Heart left ventricle (tissue), 16 donors: ENCODE measurements around the gene MALSU1. TPM values are rescaled to one million over a fixed set of nuclear protein-coding genes. Genes with fewer than 3 reads are reported as not detected.
A peak's percentile ranks its signal among the peaks of the same experiment; 100 is the strongest.

Source experiments
- ATAC-seq, 4 donors: fragments of 200-7000 bp; cut with Tn5 transposase; one replicate each; pipeline ENCODE4 v1.9.1; 2020 to 2022; ENCODE audit warnings: moderate library complexity in 4 of 4, mild to moderate bottlenecking in 3 of 4, moderate number of reproducible peaks in 1 of 4
- DNase-seq, 5 donors: peaks; one replicate each; pipeline ENCODE4 v3.0.0-alpha.2; 2020
- H3K27ac ChIP-seq, 12 donors: fragments of 200-600 bp; sonication (generic) in 4 of 12; one replicate each; pipeline versions ENCODE4 v1.5.0 to v1.8.0; 2016 to 2022; ENCODE audit warnings: mild to moderate bottlenecking in 2 of 12
- H3K27me3 ChIP-seq, 9 donors: fragments of 200-600 bp; sonication (generic) in 2 of 9; one replicate each; pipeline versions ENCODE4 v1.5.1 to v1.8.0; 2016 to 2022; ENCODE audit warnings: mild to moderate bottlenecking in 3 of 9
- H3K36me3 ChIP-seq, 9 donors: fragments of 200-600 bp; sonication (generic) in 2 of 9; one replicate each; pipeline versions ENCODE4 v1.5.0 to v1.8.0; 2018 to 2022; ENCODE audit warnings: mild to moderate bottlenecking in 2 of 9
- H3K4me1 ChIP-seq, 12 donors: fragments of 200-600 bp; sonication (generic) in 4 of 12; one replicate each; pipeline versions ENCODE4 v1.5.0 to v1.8.0; 2016 to 2022; ENCODE audit warnings: mild to moderate bottlenecking in 3 of 12
- H3K4me3 ChIP-seq, 12 donors: fragments of 200-600 bp; sonication (generic) in 4 of 12; one replicate each; pipeline versions ENCODE4 v1.5.0 to v1.8.0; 2017 to 2022; ENCODE audit warnings: mild to moderate bottlenecking in 9 of 12, moderate library complexity in 4 of 12
- H3K9me3 ChIP-seq, 12 donors: fragments of 200-600 bp; sonication (generic) in 4 of 12; one replicate each; pipeline versions ENCODE4 v1.5.0 to v1.8.0; 2016 to 2022; ENCODE audit warnings: mild to moderate bottlenecking in 1 of 12
- CTCF ChIP-seq, 12 donors: fragments of 200-600 bp; sonication (generic) in 4 of 12; IDR thresholded peaks; one replicate each; pipeline versions ENCODE4 v1.5.0 to v1.8.0; 2018 to 2022; ENCODE audit warnings: antibody characterized with exemption in 12 of 12, mild to moderate bottlenecking in 5 of 12
- POLR2A ChIP-seq, 2 donors: fragments of 450-650 bp; IDR thresholded peaks; one replicate each; pipeline ENCODE4 v1.6.1; 2017; ENCODE audit warnings: antibody characterized with exemption in 2 of 2, mild to moderate bottlenecking in 2 of 2, moderate library complexity in 2 of 2
- WGBS, 4 donors: extraction: QIAGEN DNeasy Blood & Tissue Kit in 2 of 4; methylation state at CpG; one replicate each; pipeline versions ENCODE4 v1.1.5 to v1.1.7; 2013 to 2018; 5-methylcytosine and 5-hydroxymethylcytosine counted together
- intact Hi-C, 10 donors: fragments of 100-400 bp; cut with DNase I; formaldehyde crosslinking; loops; one replicate each; pipeline versions ENCODE4 v1.11.1 to v1.14.2; 2022
- polyA plus RNA-seq, 2 donors: library from polyadenylated mRNA; stranded (reverse); fragments of 200-250 nt; gene quantifications; one replicate each; pipeline ENCODE4 v1.2.3, GENCODE V29; 2013
- total RNA-seq, 9 donors: library from RNA; depleted of rRNA in 2 of 9; stranded (reverse); fragments of >200 nt in 2 of 9; fragmentation: NEBNext Ultra II Directional in 3 of 9; extraction: Animal tissue kit (Norgen Biotek cat#: 25700) in 3 of 9; gene quantifications; one replicate each; pipeline versions ENCODE4 v1.1.0 to v1.2.4, GENCODE V29; 2016 to 2023
- donor health status: ischemic (EF 13 %, LVEDD 7.1; RV severe dilation, severe dysfunction).
- donor health status: healthy with polysubstance abuse.
- donor health status: DM: no; HTN: yes; CAD: no.
- donor health status: DM: no; HTN: no; CAD: no.
- donor health status: ischemic (EF 25% LVEDD 6.9; RV normal size, moderate dysfunction).
- donor health status: ischemic (EF 25% LVEDD 5.7; RV mildly dilated, moderate dysfunction).
- donor health status: healthy.
- donor health status: DM: yes; HTN: yes; CAD: no.
- donor health status: ischemic (EF 35%, LVEDD 5.7; RV mildly dilated, moderate dysfunction).
- donor health status: nonischemic (EF 11% LVEDD 7.7; RV severe dilation, severe dysfunction).
- donor health status: DM: yes; HTN: yes; CAD: no.
- donor health status: PGD.
- donor health status: ischemic (EF 29% LVEDD 5.4; RV normal size, mild dysfunction).
- donor health status: nonischemic (EF 23%, LVEDD 6.1; RV moderate dilation, normal function).

MALSU1 gene
- total and polyA plus RNA-seq, 11 donors: 40.3 to 128 (median 104) TPM

GRCh38 chr7:23357190-23358093, 58.3 kb downstream of the MALSU1 start:
- Histone ChIP-seq H3K27me3 (peaks cover 0 to 9% (median 0%) of the 10 kb centered on the region in 9 donors), H3K4me1 (no peaks in the 10 kb centered on the region), H3K36me3 (no peaks in the 10 kb centered on the region), H3K27ac (no peak overlapping the region), H3K9me3 (no peaks in the 10 kb centered on the region), H3K4me3 (no peak overlapping the region)
- intact Hi-C loops: no loop called here
- ATAC-seq (no peak), DNase-seq (no peak)
- 31 to 38% (median 35%) methylated on average over 6 of the region's 6 CpGs for WGBS, 4 donors
- TF ChIP-seq CTCF (IDR thresholded peaks at IDR 0.05) (peak in 5 of 12 donors; percentile 7 to 32 (median 17)), POLR2A (IDR thresholded peaks at IDR 0.05) (no peak)

DNA sequence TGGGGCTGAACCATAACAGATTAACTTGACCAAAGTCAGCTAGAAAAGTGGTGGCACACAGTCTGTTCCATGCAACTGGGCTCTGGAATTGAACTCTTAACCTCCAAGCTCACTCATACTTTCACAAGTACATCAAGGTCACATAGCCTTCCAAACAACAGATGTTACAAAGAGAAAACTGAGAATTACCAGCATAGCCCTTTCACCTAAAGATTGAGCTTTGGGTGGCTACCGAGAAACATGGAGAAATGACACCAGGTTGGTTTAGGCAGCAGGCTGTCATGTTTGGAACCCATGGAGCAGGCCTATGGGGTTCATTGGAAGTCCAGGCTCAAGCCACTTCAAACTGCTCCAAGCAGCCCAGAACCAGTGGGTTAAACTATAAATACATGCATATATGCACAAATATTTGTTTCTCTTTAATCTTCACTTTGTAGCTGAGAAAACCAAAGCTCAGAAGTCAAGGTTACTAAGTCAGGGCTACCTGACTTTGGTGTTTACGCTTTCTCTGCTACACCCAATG, 59.1 kb downstream of the MALSU1 start:
- WGBS, 4 donors: 94 to 99% (median 97%) methylated on average over 2 of the region's 2 CpGs
- H3K9me3 ChIP-seq: no peaks in the 10 kb centered on the region
- intact Hi-C loops: no loop called here
- H3K27me3 ChIP-seq: peaks cover 0 to 9% (median 0%) of the 10 kb centered on the region in 9 donors
- DNase-seq: no peak
- H3K4me3 ChIP-seq: no peak overlapping the region
- H3K27ac ChIP-seq: no peak overlapping the region
- H3K36me3 ChIP-seq: no peaks in the 10 kb centered on the region
- no peak for ATAC-seq
- TF ChIP-seq CTCF (IDR thresholded peaks at IDR 0.05): no peak
- no peak for TF ChIP-seq POLR2A (IDR thresholded peaks at IDR 0.05)
- H3K4me1 ChIP-seq: no peaks in the 10 kb centered on the region

Other genes with a start within 250 kb of the MALSU1 start
- gene KLHL7, start 193.6 kb upstream of the MALSU1 start, total RNA-seq: 100 to 1,000 TPM in 8 of 9 donors, 10 to 100 TPM in 1; 63.4 to 159 (median 120) TPM
- 10 to 100 TPM; 48.0 to 60.7 TPM for gene KLHL7, start 193.6 kb upstream of the MALSU1 start, polyA plus RNA-seq
- 10 to 100 TPM; 12.7 to 24.7 (median 18.9) TPM for gene NUP42, start 117.3 kb upstream of the MALSU1 start, total RNA-seq
- gene NUP42, start 117.3 kb upstream of the MALSU1 start, polyA plus RNA-seq: 10 to 100 TPM; 19.4 to 26.1 TPM
- gene GPNMB, start 52.6 kb upstream of the MALSU1 start, total RNA-seq: 100 to 1,000 TPM; 191 to 561 (median 259) TPM
- 100 to 1,000 TPM in 1 of 2 donors, 10 to 100 TPM in 1; 97.5 to 189 TPM for gene GPNMB, start 52.6 kb upstream of the MALSU1 start, polyA plus RNA-seq
- gene IGF2BP3, start 171.2 kb downstream of the MALSU1 start, total RNA-seq: 1 to 10 TPM in 2 of 9 donors, under 1 TPM in 3, not detected in 4; 0.27 to 2.2 (median 0.69) TPM
- under 1 TPM in 1 of 2 donors, not detected in 1; 0.30 TPM for gene IGF2BP3, start 171.2 kb downstream of the MALSU1 start, polyA plus RNA-seq
- 10 to 100 TPM; 13.2 to 55.7 (median 30.6) TPM for gene TRA2A, start 232.6 kb downstream of the MALSU1 start, total RNA-seq
- 10 to 100 TPM; 32.5 to 37.6 TPM for gene TRA2A, start 232.6 kb downstream of the MALSU1 start, polyA plus RNA-seq